Measurements from ENCODE around the gene NOG.

The NOG gene

GRCh38 chr17:56593646-56594319, at the start of gene NOG:
TSS of gene NOG (plus strand) at chr17:56593699. CDS start at chr17:56594224, 525 bp downstream.
- TF ChIP-seq CTCF (IDR thresholded peaks at IDR 0.05; ENCODE audit: borderline replicate concordance, insufficient read depth, low read depth, low read length) = no peak
- H3K4me3 ChIP-seq (ENCODE audit: low read depth, low read length) = no peak within 1 kb of the TSS

GRCh38 chr17:56545106-56545505, 48.4 kb upstream of the NOG start:
- no peak overlapping the region for H3K4me3 ChIP-seq (ENCODE audit: low read depth, low read length)
- no peak for TF ChIP-seq CTCF (IDR thresholded peaks at IDR 0.05; ENCODE audit: borderline replicate concordance, insufficient read depth, low read depth, low read length)

DNA sequence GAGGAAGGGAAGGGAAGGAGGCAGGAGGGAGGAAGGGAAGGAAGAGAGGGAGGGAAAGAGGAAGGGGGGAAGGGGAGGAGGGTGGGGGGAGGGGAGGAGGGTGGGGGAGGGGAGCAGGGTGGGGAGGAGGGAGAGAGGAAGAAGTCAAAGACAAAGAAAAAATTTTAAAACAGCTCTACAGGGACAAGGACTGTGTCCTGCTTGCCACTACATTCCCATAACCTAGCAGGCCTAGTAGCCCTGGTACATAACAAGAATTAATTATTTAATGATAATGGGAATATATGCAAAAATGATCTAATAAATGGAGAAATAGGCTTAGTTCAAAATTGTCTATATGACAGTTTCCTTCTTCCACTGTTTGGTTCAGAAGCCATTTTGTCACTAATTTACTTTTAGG, 47.6 kb upstream of the NOG start:
- TF ChIP-seq CTCF (IDR thresholded peaks at IDR 0.05; ENCODE audit: borderline replicate concordance, insufficient read depth, low read depth, low read length) = no peak
- H3K4me3 ChIP-seq (ENCODE audit: low read depth, low read length) = no peak overlapping the region

DNA sequence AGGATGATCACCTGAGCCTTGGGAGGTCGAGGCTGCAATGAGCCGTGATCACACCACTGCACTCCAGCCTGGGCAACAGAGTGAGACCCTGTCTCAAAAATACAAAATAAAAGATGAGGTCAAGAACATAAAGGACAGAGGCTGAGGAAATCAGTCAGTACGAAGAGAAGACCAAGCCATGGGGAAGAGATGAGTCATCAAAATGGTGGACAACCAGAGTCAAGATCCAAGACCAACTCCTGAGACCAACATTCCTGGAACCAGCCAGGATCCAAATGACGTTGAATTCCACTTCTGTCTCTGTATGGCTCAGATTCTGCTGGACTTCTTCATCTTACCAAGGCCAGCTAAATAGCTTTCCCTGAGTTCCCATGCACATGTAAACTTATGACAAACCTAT, 44.8 kb upstream of the NOG start:
- TF ChIP-seq CTCF (IDR thresholded peaks at IDR 0.05; ENCODE audit: borderline replicate concordance, insufficient read depth, low read depth, low read length) = no peak
- H3K4me3 ChIP-seq (ENCODE audit: low read depth, low read length) = no peak overlapping the region

GRCh38 chr17:56549501-56549900, 44.0 kb upstream of the NOG start:
- TF ChIP-seq CTCF (IDR thresholded peaks at IDR 0.05; ENCODE audit: borderline replicate concordance, insufficient read depth, low read depth, low read length) = no peak
- no peak overlapping the region for H3K4me3 ChIP-seq (ENCODE audit: low read depth, low read length)

DNA sequence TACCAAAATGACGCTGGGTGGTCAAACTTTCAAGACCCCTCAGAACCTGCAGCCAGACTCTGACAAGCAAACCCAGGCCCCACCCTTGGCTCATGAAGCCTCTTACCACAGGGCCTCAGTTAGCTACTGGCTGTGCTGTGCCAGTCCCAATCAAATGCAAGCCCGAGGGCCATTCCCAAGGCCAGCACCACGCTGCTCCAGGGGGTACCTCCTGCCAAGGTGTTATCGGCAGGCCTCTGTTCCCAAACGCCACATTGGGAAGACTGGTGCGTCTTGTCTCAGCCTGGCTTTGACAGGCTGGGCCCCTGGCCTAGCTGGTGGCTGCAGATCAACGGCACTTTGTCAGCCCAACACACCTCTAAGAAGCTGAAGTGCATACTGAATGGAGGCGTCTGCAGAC, 35.8 kb upstream of the NOG start:
- H3K4me3 ChIP-seq (ENCODE audit: low read depth, low read length) = no peak overlapping the region
- no peak for TF ChIP-seq CTCF (IDR thresholded peaks at IDR 0.05; ENCODE audit: borderline replicate concordance, insufficient read depth, low read depth, low read length)

DNA sequence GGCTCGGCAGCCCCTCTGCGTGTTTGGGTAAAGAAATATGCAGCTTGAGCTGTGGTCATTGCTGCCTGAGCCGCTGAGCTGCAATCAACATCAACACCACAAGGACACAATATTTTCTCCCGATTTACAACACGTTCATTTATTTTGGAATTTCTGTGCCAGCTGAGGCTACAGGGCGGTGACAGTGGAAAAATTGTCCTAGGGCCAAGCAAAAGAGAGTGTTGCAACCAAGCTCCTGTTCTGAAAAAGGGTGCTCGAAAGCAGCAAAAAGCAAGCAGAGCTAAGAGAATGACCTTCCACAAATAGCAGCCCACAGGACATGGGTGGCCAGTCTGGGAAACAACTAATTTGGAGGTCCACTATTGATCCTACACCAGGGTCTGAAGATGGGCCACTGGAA, 35.4 kb upstream of the NOG start:
- no peak for TF ChIP-seq CTCF (IDR thresholded peaks at IDR 0.05; ENCODE audit: borderline replicate concordance, insufficient read depth, low read depth, low read length)
- no peak overlapping the region for H3K4me3 ChIP-seq (ENCODE audit: low read depth, low read length)

Measured in GM12875 (cell line).